HG03565 (cell line): ENCODE results near the gene ARSI.

Experiments
- ATAC-seq: cut with Tn5 transposase; IDR thresholded peaks from one replicate; pipeline ENCODE4 v1.9.1; 2021; ENCODE audit warnings: mild to moderate bottlenecking, moderate library complexity; ENCODE audit not compliant: unreplicated experiment

The ARSI gene

DNA sequence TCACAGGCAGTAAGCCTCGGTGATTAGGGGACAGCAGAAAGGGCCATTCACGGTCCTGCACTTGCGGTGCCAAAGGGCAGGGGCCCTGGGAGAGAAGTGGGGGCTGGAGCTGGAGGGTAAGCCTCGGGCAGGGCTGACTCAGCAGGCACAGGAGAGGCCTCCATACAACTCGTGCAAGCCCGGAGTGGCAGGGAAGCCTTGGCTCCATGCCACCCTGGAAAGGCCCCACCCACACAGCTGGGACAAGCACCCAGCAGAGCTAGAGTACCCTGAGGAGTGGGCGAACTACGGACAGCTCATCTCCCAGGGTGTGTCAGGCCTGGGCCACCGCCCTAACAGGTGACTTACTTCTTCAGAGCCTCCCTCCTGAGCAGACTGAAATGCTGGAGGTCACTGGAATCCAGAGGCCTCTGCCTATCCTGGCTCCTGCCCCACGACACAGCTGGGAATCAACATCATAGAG is 7.5 kb downstream of the ARSI start:
- ATAC-seq, result no peak

DNA sequence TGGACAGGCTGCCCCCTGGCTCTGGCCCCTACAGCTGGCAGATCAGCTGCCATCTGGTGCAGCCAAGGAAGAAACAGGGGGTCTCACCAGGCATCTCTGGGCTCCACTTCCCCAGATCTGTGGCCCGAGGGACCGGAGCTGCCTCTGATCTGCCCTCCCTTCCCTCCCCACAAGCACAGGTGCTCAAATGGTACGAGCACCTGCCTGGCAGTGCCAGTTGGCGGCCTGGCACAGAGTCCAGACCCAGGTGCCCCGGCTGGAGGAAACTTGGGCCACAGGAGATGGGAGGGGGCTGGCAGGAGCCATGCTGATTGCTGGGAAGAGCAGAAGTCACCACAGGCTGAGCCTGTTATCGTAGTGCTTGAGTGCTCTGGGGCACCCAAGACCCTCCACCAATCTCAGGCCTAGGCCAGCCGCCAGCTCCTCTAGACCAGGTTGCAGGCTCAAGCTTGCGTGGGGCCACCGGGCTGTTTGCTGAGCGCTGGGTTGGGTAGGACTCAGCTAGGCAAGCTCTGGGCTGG is 8.1 kb downstream of the ARSI start:
- no peak for ATAC-seq

DNA sequence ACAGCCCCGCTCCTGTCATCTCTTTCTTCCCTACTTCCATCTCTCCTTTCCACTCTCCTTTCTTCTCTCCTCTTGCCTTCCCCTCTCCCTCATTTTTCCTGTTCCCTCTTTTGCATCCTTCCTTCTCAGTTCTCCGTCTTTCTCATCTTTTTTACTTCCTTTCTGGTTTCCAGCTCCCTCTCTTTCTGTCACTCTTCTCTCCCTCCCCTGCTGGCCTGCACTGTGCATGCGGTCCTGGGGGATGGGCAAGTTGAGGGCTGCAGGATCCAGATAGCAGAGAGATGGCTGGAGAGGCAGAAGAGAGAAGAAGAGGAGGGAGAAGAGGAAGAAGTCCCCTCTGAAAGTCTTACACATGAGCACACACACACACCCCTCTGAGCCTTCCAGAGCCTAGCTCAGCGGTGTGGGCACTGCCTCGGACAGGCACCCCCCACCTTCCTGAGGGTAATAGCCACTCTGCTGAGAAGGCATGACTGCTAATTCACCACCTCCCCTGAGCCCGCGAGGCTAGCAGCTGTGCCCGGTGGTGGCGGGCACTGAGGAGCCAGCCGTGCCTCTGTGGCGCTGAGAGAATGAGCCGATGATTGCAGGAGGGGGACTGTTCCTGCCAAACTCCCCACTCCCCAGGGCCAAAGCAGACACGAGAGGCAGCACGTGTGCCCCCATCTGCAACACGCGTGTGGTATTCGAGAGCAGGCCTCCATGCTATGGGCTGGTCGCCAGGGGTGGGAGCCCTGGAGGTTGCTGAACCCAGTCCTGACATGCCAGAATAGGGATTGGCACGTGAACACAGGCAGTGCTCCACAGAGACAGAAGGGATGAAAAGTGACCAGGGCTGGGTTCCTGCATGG is 9.4 kb downstream of the ARSI start:
- ATAC-seq, result no peak

DNA sequence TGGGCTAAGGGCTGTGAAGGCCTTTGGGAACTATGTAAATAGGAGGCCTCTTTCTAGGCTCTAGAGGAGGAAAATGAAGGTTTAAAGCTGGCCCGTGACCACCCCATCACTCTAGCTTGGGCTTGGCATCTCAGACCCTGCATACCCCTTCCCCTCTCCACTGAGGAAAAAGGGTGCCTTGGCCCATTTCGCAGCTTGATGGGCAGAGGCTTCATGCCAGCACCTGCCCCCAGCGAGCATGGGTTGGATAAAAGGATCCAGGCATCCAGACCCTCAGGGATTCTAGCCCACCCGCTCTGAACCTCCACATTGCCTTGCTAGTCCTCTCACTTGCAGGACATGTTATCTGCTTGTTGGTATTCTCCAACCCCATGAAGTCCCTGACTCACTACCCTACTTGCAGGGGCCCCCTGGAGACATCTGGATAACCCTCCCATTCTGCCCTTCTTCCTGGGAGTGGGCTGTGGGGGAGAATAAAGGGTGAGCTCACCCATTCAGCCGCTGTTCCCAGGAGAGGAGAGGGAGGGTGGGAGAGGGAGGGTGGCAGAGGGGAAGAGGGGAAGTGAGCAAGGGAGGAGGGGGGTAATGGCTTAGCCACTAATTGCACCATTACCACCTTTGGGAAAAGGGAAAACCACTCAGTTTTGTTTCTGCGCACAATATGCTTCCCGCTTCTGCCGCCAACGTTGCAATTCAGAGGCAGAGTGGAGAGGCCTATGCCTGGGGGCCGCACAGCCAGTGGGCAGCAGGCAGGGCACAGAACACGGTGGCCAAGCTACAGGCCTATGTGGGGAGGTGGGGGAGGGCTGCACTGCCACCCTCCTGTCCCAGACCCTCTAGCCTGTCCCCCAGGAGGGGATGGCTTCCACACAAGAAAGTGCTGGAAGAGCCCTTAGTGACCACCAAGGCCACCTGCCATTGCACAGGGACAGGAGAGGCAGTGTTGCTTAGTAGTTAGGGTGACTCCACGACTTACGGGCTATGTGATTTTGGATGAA is 11.0 kb downstream of the ARSI start:
- ATAC-seq, result no peak

DNA sequence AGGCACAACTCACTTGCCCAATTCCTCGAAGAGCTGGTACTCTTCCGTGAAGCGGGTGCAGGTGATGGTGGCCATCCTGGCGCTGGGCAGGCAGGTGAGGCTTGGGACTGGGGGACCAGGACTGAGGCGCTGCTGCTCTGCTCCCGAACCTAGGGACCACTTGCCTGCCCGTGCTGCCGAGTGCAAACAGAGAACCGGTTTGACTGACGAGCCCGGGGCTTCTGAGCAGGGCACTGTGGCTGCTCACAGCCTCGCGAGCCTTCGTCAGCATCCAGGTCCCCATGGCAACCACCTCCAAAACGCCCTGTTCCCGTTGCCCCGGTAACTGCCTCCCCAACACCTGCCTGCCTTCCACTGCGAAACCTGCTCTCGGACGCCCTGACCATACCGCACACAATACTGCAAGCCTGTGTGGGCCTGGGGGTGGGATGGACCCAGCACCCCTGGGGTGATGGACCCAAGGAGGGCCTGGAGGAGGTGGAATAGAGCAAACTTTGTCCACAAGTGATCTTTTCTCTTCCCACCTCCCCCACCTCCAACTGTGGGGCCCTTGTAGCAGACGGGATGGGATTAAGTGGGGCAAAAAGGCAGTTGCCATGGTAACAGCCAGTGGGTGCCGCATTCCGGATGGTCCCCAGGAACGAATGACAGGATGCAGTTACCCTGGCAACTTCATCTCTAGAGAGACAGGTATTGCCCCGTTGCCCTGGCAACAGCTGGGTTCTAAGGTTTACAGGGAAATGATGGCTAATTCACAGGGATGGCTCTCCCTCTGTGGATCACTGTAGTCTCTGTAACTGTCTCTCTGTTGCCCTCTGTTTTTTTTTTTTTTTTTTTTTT is 12.9 kb downstream of the ARSI start, which contains the start of gene CAMK2A:
CAMK2A (minus strand) TSS at position 223 of the 840 bp plus-strand sequence; CDS start at position 75, 148 bp downstream.
- no peak for ATAC-seq

DNA sequence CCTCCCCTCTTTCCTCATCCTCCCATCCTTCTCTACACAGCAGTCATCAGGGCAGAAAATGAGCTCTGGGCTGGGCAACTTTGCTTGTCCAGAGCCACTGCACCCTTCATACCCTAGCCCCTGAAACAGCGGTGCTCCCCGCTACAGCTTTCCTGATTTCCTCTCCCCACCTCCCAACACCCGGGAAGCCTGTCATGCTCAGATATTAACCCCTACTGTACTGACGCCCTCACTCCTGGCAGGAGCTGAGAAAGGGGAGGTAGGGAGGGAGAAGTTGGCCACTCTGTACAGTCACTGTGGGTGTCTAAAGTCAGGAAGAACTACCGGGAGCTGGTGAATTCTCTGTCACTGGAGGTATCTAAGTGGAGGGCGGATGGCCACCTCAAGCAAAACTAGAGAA is 13.9 kb downstream of the ARSI start:
- ATAC-seq, result no peak

DNA sequence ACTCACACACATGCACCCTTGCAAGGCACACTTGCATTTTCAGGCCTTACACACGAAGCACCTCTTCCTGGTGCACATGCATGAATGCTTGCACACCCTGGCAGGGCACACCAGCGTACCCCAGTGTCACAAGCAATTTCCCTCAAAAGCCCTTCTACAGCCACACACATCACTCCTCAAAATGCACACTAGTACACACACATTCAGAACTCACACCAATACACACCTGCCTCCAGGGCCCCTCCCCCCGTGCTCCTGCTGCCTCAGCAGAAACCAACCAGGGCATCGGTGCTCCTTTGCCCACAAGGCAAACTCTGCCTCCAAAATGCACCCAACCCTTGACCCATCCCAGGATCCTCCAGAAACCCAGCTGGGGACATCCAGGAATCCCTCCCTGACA is 14.3 kb downstream of the ARSI start:
- no peak for ATAC-seq

DNA sequence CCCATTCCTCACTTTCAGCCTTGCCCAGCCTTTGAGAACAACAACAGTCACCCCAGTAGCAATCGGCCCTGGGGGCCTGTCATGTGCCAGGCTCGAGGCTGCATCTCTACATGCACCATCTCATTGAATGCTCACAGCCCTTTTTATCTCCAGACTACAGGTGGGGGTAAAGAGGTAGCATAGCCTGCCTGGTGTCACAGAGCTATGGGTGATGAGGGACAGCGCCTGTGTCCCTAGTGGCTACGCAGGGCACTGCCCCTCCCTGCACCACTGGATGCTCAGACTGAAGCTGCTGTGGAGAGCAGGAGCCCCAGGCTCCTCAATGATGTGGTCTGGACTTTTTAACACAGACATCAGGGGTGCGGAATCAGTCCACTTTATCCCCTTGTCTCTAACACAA is 15.9 kb downstream of the ARSI start:
- ATAC-seq, result peak; percentile 45

DNA sequence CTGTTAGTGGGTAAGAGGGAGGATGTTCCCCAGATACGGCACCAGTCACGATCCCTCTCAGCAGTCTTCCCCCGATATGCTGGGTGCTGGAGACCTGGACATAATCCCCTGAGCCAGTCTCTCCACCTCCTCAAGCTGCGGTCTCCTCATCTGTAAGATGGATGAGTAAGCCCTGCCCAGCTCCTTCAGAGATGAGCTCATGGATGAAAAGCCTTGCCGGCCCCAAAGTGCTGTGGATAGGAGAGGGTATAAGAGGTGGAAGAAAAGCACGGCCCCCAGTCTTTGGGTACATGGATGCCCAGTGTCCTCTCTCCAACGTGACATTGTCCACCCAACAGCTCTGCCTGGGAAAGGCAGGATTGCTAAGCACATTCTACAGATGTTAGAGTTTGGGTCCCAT is 17.6 kb downstream of the ARSI start:
- ATAC-seq, result no peak

DNA sequence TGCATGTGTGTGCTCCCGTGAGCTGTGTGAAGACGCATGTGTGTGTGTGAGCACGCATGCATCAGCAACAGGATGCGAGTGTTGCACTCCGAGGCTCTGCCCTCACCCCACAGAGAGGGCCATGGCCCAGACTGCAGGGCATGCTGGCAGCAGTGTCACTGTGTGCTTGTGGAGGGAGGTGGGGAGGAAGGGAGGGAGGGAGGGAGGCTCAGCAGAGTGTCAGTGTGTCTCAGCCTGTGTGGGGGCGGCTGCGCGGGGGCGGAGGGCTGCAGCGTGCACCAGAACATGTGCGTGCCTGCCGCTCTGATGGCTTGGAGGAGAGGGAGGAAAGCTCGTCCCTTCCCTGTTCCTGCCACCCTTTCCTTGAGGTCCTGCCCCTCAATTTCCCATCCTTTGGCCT is 18.4 kb downstream of the ARSI start:
- no peak for ATAC-seq

DNA sequence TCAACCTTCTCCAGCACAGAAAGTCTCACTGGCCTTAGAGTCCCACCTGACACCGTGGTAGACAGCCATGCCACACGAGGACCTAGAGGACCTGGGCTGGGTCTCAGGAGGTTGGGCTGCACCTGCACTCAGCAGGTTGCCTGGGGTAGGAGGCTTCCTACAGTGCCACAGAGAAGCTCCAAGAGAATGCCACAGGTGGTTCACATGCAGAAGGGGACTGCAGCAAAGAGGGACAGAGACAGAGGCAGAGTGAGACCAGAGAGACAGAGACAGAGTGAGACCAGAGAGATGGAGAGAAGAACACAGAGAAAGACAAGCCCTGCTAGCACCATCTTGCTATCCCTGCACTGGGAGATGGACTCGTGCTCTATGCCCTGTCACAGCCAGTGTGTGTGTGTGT is 18.8 kb downstream of the ARSI start:
- no peak for ATAC-seq

DNA sequence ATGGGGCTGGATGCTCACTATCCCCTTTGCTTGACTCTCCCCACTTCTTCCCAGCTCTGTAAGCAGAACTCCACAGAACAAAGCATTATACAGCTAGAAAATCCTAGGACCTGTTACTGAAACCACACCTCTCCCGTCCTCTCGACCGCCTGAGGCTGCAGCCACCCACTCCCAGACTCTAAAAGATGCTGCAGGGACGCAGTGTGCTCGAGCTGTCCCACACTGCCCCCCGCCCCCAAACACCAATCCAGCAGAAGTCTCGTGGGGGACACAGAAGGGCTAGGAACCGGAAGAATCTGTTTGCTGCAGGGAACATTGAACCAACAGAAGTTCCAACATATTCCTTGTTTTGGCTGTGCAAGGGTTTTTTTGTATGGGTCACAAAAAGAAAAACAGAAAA is 20.7 kb downstream of the ARSI start:
- ATAC-seq, result no peak

DNA sequence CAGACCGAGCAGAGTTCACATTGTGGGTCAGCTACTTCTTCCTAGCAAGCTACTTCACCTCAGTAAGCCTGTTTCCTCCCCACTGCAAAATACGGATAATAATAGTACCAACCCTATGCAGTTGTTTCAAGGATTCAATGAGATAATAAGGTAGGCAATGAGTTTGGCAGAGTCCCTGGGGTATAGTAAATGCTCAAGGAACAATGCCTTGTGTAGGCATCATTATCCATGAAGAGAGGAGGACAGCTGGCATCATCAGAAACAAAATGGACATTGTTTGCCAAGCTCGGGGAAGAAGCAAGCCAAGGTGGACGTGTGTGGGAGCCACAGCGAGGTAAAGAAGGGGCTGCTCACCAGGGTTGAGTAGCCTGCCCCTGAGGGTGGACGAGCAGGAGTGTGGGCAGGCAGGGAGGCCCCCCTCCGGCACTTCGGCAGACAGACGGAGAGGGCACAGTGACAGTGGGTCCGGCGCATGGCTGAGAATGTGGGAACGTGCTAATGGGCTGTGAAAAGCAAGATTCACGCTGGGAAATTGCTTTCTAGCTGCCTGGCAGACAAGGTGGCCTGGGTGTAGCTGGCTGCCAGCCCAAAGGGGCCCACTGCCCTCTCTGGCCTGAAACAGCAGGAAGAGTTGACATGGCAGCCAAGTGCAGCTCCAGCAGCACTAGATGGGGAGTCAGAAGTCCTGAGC is 23.2 kb downstream of the ARSI start:
- no peak for ATAC-seq

DNA sequence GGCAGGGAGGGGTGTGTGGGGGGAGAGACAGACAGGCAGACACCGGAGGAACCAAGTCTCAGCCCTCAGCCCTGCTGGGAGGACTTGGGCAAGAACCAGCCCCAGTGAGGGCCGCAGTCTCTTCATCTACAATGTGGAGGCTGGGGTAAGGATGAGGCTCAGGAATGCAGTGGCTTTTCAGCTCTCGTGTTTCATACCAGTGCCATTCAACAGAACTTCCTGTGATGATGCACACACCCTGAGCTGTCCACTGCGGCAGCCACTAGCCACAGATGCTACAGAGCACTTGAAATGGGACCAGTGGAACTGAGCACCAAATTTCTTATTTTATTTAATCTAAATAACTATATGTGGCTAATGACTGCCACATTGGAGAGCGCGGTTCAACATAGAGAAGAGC is 23.8 kb downstream of the ARSI start:
- ATAC-seq, result no peak

DNA sequence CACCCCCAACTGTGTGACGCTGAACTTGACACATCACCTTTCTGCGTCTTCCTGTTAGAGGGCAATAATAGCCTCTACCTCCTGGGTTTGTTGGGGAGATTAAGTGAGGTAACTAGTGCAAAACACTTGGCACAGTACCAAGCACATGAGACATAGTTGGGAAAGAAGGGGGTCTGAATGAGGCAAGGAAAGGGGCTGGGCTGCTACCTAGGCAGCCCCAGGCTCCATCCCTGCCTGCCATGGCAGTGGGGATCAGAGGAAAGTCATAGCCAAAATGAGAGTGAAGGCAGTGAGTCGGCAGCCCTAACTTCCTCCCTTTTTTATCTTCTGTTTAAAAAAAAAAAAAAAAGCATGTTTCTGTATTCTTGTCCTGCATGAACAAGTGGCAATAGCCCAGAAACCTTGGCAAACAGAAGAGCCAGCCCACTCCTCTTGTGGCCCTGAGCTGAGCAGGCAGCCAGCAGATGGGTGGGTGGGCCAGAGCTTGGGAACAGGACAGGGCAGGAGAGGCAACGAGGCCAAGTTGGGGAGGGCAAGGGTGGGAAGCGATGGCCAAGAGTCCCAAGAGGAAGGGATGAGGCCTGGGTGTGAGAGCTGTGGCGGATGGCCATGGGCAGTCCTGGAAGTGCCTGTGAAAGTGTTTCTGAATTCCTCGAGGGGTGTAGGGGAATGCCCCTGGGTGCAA is 24.5 kb downstream of the ARSI start:
- no peak for ATAC-seq

DNA sequence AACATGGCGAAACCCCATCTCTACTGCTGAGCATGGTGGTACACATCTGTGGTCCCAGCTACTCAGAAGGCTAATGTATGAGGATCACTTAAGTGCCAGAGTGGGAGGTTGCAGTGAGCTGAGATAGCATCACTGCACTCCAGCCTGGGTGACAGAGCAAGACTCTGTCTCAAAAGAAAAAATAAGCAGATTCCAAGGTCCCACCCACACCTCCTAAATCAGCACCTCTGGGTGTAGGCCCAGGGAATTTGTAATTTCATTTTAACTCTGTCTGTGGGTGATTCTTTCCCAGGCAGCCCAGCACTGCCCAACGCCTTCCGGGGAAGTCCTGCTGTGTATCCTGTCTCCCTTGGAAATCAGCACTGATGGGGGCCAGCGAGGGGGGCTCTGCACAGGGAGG is 25.7 kb downstream of the ARSI start:
- ATAC-seq, result no peak

DNA sequence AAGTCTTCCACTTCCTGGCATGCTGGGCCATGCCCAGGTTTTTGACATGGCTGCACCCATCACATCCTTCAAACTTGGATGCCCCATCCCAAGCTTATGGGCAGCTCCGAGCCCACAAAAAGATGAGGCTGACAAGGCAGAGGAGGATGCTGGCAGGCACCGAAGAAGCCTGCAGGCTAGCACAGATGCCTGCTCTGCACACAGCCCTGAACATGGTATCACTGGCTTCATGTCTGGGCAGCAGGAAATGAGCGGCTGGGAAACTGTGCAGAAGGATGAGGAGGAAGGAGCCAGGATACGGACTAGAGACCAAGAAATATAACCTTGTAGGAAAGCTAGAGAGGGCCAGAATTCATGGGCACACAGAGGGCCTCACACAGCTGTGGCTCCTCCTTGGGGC is 27.9 kb downstream of the ARSI start:
- no peak for ATAC-seq

DNA sequence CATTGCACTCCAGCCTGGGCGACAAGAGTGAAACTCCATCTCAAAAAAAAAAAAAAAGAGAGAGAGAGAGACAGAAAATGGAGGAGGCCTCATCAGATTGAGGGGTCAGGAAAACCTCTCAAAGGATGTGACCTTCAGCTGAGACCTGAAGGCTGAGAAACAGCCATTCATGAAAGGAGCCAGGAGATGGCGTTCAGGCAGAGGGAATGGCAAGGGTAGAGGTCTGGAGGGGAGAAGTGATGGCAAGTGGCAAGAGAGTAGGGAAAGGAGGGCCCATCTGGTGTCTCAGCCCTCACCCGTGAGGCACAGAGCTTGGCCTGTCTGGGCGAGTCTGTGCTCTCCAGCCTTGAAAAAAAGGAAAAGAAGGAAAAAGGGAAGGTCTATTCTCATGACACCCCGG is 30.2 kb downstream of the ARSI start:
- no peak for ATAC-seq

DNA sequence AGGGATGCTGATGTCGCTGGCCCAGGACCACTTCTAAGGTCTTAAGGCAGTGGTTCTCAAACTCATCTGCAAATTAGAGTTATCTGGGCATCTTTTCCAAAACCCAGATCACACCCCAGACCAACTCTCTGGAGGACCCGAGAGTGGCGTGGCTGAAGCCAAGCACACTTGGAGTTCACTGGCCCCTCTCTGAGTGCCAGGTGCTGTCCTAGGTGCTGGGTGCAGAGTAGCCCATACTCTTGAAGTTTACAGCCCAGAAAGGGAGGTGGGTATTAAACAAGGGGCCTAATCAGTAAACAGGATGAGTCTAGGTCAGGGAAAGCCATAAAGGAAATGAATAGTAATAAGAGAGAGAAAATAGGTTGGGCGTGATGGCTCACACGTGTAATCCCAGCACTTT is 30.8 kb downstream of the ARSI start:
- no peak for ATAC-seq
